PC-9 (cell line): Measurements from ENCODE around the gene PHYKPL. TPM values are rescaled to one million over a fixed set of nuclear protein-coding genes. Genes with fewer than 3 reads are reported as not detected.

Experiments used
- BruUV-seq: library from RNA; stranded (reverse); fragments of 400-500 nt; replicated peaks from 2 replicates; lab custom pipeline; 2021; lab: Mats Ljungman, UMichigan
- CTCF ChIA-PET: fragments of 300-600 bp; sonication (Branson Sonifier 250); formaldehyde crosslinking; loops from one replicate; lab custom pipeline; 2022; ENCODE audit warnings: antibody characterized with exemption; lab: Charles Lee
- POLR2A ChIA-PET: fragments of 300-600 bp; sonication (Branson Sonifier 250); formaldehyde crosslinking; loops from one replicate; lab custom pipeline; 2022; ENCODE audit warnings: antibody characterized with exemption; ENCODE audit not compliant: unreplicated experiment; lab: Charles Lee
- DNase-seq, 2 experiments: peaks; one replicate each; pipeline versions ENCODE4 v3.0.0 to v3.0.0-alpha.2; 2015 to 2022; ENCODE audit warnings: mixed read lengths in 1 of 2
- H2AFZ ChIP-seq: fragments of 200-600 bp; sonication (generic); 2 replicates; pipeline ENCODE4 v1.8.1; 2017; ENCODE audit warnings: antibody characterized with exemption
- H3F3A ChIP-seq: fragments of 200-600 bp; sonication (generic); 2 replicates; pipeline ENCODE4 v1.8.1; 2017; ENCODE audit warnings: antibody characterized with exemption, mild to moderate bottlenecking, low read depth; ENCODE audit not compliant: insufficient read depth
- H3K27ac ChIP-seq: fragments of 200-600 bp; sonication (generic); 2 replicates; pipeline ENCODE4 v1.6.1; 2016; ENCODE audit warnings: mixed run types
- H3K27me3 ChIP-seq: fragments of 200-600 bp; sonication (generic); 2 replicates; pipeline ENCODE4 v1.6.1; 2016; ENCODE audit warnings: low read depth, mixed run types; ENCODE audit not compliant: insufficient read depth
- H3K36me3 ChIP-seq: fragments of 200-600 bp; sonication (generic); 2 replicates; pipeline ENCODE4 v1.6.1; 2016; ENCODE audit warnings: low read depth, mixed run types
- H3K4me1 ChIP-seq: fragments of 200-600 bp; sonication (generic); replicated peaks from 2 replicates; pipeline ENCODE4 v1.6.1; 2016; ENCODE audit warnings: mixed run types; ENCODE audit not compliant: insufficient read depth
- H3K4me2 ChIP-seq: fragments of 200-600 bp; sonication (generic); 2 replicates; pipeline ENCODE4 v1.6.1; 2017; ENCODE audit warnings: mixed run types
- H3K4me3 ChIP-seq: fragments of 200-600 bp; sonication (generic); 2 replicates; pipeline ENCODE4 v1.6.1; 2016; ENCODE audit warnings: mixed run types
- H3K79me2 ChIP-seq: fragments of 200-600 bp; sonication (generic); 2 replicates; pipeline ENCODE4 v1.6.1; 2017; ENCODE audit warnings: low read depth, mixed run types
- H3K9me2 ChIP-seq: fragments of 200-600 bp; sonication (generic); 2 replicates; pipeline ENCODE4 v1.8.1; 2017; ENCODE audit warnings: mild to moderate bottlenecking; ENCODE audit not compliant: insufficient read depth
- H3K9me3 ChIP-seq: fragments of 200-600 bp; sonication (generic); 2 replicates; pipeline ENCODE4 v1.8.1; 2016; ENCODE audit warnings: low read depth; ENCODE audit not compliant: insufficient read depth
- H4K20me1 ChIP-seq: fragments of 200-600 bp; sonication (generic); 2 replicates; pipeline ENCODE4 v1.8.1; 2017; ENCODE audit not compliant: insufficient read depth
- EZH2 ChIP-seq: fragments of 200-600 bp; sonication (generic); IDR thresholded peaks from 2 replicates; pipeline ENCODE4 v1.8.0; 2017; ENCODE audit warnings: antibody characterized with exemption, low read depth
- intact Hi-C: fragments of 100-400 bp; cut with micrococcal nuclease; formaldehyde crosslinking; loops from one replicate; pipeline ENCODE4 v1.10.0; 2022; ENCODE audit not compliant: unreplicated experiment
- total RNA-seq: library from RNA; stranded (reverse); gene quantifications from 2 replicates; pipeline ENCODE4 v1.2.3, GENCODE V29; 2021
- TF ChIP-seq, protein P1 (sequence below): fragments of 200-600 bp; sonication (generic); conservative IDR thresholded peaks from 2 replicates; pipeline ENCODE4 v1.6.1; 2017; ENCODE audit warnings: mixed run types, antibody characterized with exemption, mild to moderate bottlenecking, moderate library complexity

The PHYKPL gene
- total RNA-seq, 1 experiment from 2014 or later = 73.7 TPM

DNA sequence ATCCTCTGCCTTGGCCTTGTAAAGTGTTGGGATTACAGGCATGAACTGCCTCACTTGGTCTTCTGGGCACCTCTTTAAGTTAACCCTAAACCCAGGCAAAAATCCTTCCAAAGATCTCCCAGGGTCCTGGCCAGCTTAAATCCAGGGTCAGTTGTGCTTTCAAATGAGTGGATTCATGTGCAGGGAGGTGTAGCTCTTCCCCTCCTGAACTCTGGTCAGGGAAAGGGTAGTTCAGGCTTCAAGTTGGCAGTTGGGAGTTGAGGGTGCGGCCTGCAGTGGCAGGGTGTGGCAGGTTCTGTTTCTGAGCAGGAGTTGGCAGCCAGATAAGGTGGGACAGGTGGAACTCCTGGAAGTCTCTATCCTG, 24.7 kb downstream of the PHYKPL start:
- Histone ChIP-seq H2AFZ (no peak overlapping the region), H3K36me3 (peaks cover 53% of the 10 kb centered on the region), H3K4me2 (no peak overlapping the region), H3K79me2 (peaks cover 59% of the 10 kb centered on the region), H3K9me3 (no peaks in the 10 kb centered on the region), H3K9me2 (no peaks in the 10 kb centered on the region), H3K27ac (no peak overlapping the region), H3K27me3 (no peaks in the 10 kb centered on the region), H4K20me1 (peaks cover 73% of the 10 kb centered on the region), H3F3A (peaks cover 72% of the 10 kb centered on the region), H3K4me3 (no peak overlapping the region), H3K4me1 (peaks cover 22% of the 10 kb centered on the region)
- POLR2A ChIA-PET = no interaction called here
- TF ChIP-seq, protein P1, sequence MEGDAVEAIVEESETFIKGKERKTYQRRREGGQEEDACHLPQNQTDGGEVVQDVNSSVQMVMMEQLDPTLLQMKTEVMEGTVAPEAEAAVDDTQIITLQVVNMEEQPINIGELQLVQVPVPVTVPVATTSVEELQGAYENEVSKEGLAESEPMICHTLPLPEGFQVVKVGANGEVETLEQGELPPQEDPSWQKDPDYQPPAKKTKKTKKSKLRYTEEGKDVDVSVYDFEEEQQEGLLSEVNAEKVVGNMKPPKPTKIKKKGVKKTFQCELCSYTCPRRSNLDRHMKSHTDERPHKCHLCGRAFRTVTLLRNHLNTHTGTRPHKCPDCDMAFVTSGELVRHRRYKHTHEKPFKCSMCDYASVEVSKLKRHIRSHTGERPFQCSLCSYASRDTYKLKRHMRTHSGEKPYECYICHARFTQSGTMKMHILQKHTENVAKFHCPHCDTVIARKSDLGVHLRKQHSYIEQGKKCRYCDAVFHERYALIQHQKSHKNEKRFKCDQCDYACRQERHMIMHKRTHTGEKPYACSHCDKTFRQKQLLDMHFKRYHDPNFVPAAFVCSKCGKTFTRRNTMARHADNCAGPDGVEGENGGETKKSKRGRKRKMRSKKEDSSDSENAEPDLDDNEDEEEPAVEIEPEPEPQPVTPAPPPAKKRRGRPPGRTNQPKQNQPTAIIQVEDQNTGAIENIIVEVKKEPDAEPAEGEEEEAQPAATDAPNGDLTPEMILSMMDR = no peak
- no peak for TF ChIP-seq EZH2
- BruUV-seq = no TSS peak
- intact Hi-C loops = no loop called here
- CTCF ChIA-PET = no interaction called here
- DNase-seq = no peak

DNA sequence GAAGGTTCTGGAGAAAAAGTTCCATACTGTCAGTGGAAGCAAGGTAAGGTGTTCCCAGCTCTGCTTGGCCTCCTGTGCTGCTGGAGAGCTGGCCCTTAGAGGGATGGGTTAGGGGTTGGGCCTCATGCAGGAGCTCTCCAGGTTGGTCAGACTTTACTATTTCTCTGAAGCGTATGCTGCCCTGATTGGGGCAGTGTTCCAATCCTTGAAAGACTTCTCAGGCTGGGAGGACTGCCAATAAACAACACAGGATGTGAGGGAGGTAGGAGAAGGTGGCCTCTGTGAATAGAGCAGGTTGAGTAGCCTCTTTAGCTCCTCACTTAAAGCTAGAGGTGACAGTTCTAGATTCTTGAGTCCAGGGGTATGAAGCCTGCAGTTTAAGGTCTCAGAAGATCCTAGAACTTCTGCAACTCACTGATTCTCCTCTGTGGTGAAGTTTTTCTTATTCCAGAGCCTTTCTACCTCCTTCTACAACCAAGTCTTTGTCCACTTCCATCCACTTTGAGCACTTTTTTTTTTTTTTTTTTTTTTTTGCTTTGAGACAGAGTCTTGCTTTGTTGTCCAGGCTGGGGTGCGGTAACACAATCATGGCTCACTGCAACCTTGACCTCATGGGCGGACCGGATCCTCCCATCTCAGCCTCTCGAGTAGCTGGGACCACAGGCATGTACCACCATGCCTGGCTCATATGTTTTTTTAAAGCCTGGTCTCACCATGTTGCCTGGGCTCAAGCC, 25.3 kb downstream of the PHYKPL start:
- H4K20me1 ChIP-seq = peaks cover 69% of the 10 kb centered on the region
- H3K4me3 ChIP-seq = peak overlapping the region; percentile 85; the same call in 1 of the 2 replicates
- TF ChIP-seq, protein P1 = no peak
- TF ChIP-seq EZH2 = no peak
- H3K4me1 ChIP-seq = peaks cover 22% of the 10 kb centered on the region
- H3F3A ChIP-seq = peaks cover 74% of the 10 kb centered on the region
- peak in 1 of 2 experiments; percentile 38 for DNase-seq
- ChIA-PET CTCF (no interaction called here), POLR2A (interaction anchor here (0.6 kb wide), 2 partner anchors 653 to 732 kb away, joined by 3 to 4 read pairs; partner anchors contain the start of gene ZNF354B)
- no peak overlapping the region for H2AFZ ChIP-seq
- no peaks in the 10 kb centered on the region for H3K9me2 ChIP-seq
- H3K9me3 ChIP-seq = no peaks in the 10 kb centered on the region
- no peaks in the 10 kb centered on the region for H3K27me3 ChIP-seq
- no TSS peak for BruUV-seq
- H3K36me3 ChIP-seq = peaks cover 53% of the 10 kb centered on the region
- no peak overlapping the region for H3K27ac ChIP-seq
- intact Hi-C loops = no loop called here
- H3K79me2 ChIP-seq = peaks cover 59% of the 10 kb centered on the region
- H3K4me2 ChIP-seq = peak overlapping the region; percentile 87

DNA sequence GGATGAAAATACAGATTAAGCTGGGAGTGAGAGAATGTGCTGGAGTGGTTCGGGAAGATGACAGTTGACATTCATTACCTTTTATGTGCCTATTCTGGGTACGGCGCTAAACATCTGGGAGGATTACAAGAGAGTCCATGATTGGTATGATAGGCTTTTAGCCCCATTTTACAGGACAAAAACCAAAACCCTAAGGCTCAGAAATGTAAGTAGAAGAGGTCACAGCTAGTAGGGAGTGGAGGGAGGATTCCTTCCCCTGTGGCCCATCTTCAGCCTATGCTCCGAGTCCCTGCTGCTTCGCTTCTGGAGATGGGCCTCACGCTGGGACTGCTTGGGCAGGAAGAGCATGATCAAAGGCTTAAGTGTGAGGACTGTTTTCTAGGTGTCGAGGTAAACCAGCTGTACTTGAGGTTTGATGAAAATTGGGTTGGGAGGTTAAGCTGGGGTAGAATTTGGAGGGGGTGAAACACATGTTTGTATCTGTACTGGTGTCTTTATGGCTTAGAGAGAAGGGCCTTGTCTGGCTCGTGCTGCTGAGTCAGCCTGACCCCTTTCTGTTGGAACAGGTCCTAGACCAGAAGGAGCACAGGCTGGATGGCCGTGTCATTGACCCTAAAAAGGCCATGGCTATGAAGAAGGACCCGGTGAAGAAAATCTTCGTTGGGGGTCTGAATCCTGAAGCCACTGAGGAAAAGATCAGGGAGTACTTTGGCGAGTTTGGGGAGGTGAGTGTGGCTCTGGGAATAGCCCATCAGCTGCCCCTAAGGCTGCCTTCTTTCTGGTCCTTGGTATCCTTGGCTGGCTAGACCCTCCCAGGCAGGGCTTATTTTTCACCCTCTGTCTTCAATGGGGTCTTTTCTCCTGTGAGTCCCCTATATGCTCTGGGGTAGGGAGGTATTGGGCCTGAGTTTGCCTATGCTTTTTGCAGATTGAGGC, 26.2 kb downstream of the PHYKPL start:
- Histone ChIP-seq H3K36me3 (peaks cover 46% of the 10 kb centered on the region), H3K79me2 (peaks cover 59% of the 10 kb centered on the region), H3K27ac (no peak overlapping the region), H2AFZ (no peak overlapping the region), H3K4me2 (peak overlapping the region; percentile 87), H3K4me3 (peak overlapping the region; percentile 85), H3F3A (peaks cover 73% of the 10 kb centered on the region), H3K9me3 (no peaks in the 10 kb centered on the region), H3K27me3 (no peaks in the 10 kb centered on the region), H3K9me2 (no peaks in the 10 kb centered on the region), H3K4me1 (peaks cover 30% of the 10 kb centered on the region), H4K20me1 (peaks cover 61% of the 10 kb centered on the region)
- DNase-seq = no peak
- POLR2A ChIA-PET = interaction anchor here (0.6 kb wide), 1 partner anchor 654 kb away, joined by 3 read pairs; the partner anchor contains the start of gene ZNF354B
- no peak for TF ChIP-seq EZH2
- TF ChIP-seq, protein P1 = no peak
- CTCF ChIA-PET = no interaction called here
- intact Hi-C loops = no loop called here
- BruUV-seq = TSS peak; percentile 50
